Cerebellar cortex (tissue), 1 donor: ENCODE measurements around the gene FOXP1.

ENCODE experiments used
- DNase-seq: peaks from one replicate; pipeline ENCODE4 v3.0.0-alpha.2; 2015; ENCODE audit warnings: low spot score

The FOXP1 gene

GRCh38 chr3:71210257-71211007, 373.1 kb downstream of the FOXP1 start:
- DNase-seq: no peak

GRCh38 chr3:71208211-71209095, 375.1 kb downstream of the FOXP1 start:
- DNase-seq: no peak

GRCh38 chr3:71207632-71208031, 375.9 kb downstream of the FOXP1 start:
- no peak for DNase-seq

GRCh38 chr3:71206305-71207165, 377.0 kb downstream of the FOXP1 start:
- DNase-seq: no peak

GRCh38 chr3:71203727-71204488, 379.6 kb downstream of the FOXP1 start:
- DNase-seq: no peak

- DNase-seq: no peak
Observed at GRCh38 chr3:71202848-71203533, 380.5 kb downstream of the FOXP1 start.

- DNase-seq: peak; percentile 48
Observed at GRCh38 chr3:71201939-71202338, 381.6 kb downstream of the FOXP1 start.

- DNase-seq: no peak
Observed at GRCh38 chr3:71197841-71198565, 385.5 kb downstream of the FOXP1 start.

GRCh38 chr3:71195492-71195891, 388.0 kb downstream of the FOXP1 start:
- no peak for DNase-seq

- no peak for DNase-seq
Observed at GRCh38 chr3:71194785-71195184, 388.7 kb downstream of the FOXP1 start.

- no peak for DNase-seq
Observed at GRCh38 chr3:71191031-71191482, 392.5 kb downstream of the FOXP1 start.

GRCh38 chr3:71189480-71189879, 394.0 kb downstream of the FOXP1 start:
- DNase-seq: no peak

GRCh38 chr3:71187715-71188114, 395.8 kb downstream of the FOXP1 start:
- no peak for DNase-seq

- DNase-seq: no peak
Observed at GRCh38 chr3:71186801-71187200, 396.7 kb downstream of the FOXP1 start.

GRCh38 chr3:71185733-71186455, 397.6 kb downstream of the FOXP1 start:
- DNase-seq: no peak

- no peak for DNase-seq
Observed at GRCh38 chr3:71184252-71184651, 399.3 kb downstream of the FOXP1 start.

- DNase-seq: no peak
Observed at GRCh38 chr3:71183549-71183948, 400.0 kb downstream of the FOXP1 start.

- no peak for DNase-seq
Observed at GRCh38 chr3:71180524-71180923, 403.0 kb downstream of the FOXP1 start.

- DNase-seq: no peak
Observed at GRCh38 chr3:71177375-71177774, 406.2 kb downstream of the FOXP1 start.
